CD14-positive monocyte (primary cell): ENCODE data around the gene UBC. TPM values are rescaled to one million over a fixed set of nuclear protein-coding genes. Genes with fewer than 3 reads are reported as not detected.

ENCODE experiments used
- DNase-seq, 3 donors: peaks; one replicate each; pipeline ENCODE4 v3.0.0-alpha.2; 2011 to 2022
- H2AFZ ChIP-seq: 2 replicates; pipeline ENCODE4 v1.6.0; 2012; ENCODE audit warnings: mild to moderate bottlenecking, low read depth, low read length, inconsistent platforms; ENCODE audit not compliant: insufficient read depth, poor library complexity, severe bottlenecking
- H3K27ac ChIP-seq, 2 donors: 1 replicate in 1 of 2; 2 replicates in 1 of 2; pipeline ENCODE4 v1.5.1; 2012 to 2013; ENCODE audit warnings: low read length in 2 of 2, control low read depth in 1 of 2, inconsistent platforms in 1 of 2, low read depth in 1 of 2, mild to moderate bottlenecking in 1 of 2
- H3K27me3 ChIP-seq, 2 donors: one replicate each; pipeline versions ENCODE4 v1.6.0 to v1.6.1; 2011 to 2013; ENCODE audit warnings: low read length in 2 of 2; ENCODE audit not compliant: control insufficient read depth in 2 of 2, insufficient read depth in 2 of 2
- H3K36me3 ChIP-seq, 2 donors: replicated peaks in 1 of 2; 1 replicate in 1 of 2; 2 replicates in 1 of 2; pipeline versions ENCODE4 v1.5.1 to v1.6.1; 2012 to 2013; ENCODE audit warnings: low read length in 2 of 2, control low read depth in 1 of 2, inconsistent platforms in 1 of 2, mild to moderate bottlenecking in 1 of 2; ENCODE audit not compliant: insufficient read depth in 2 of 2, control insufficient read depth in 1 of 2
- H3K4me1 ChIP-seq, 2 donors: 1 replicate in 1 of 2; 2 replicates in 1 of 2; pipeline versions ENCODE4 v1.5.1 to v1.6.1; 2012 to 2013; ENCODE audit warnings: low read length in 2 of 2, control low read depth in 1 of 2, inconsistent platforms in 1 of 2, mild to moderate bottlenecking in 1 of 2, moderate library complexity in 1 of 2; ENCODE audit not compliant: insufficient read depth in 2 of 2, control insufficient read depth in 1 of 2
- H3K4me2 ChIP-seq: replicated peaks from 2 replicates; pipeline ENCODE3; 2012; ENCODE audit warnings: low read length, moderate library complexity, mild to moderate bottlenecking; ENCODE audit not compliant: poor library complexity, severe bottlenecking; ENCODE audit errors: extremely low read depth
- H3K4me3 ChIP-seq, 3 experiments: fragments of 200-600 bp in 1 of 3; sonication (generic) in 1 of 3; replicated peaks in 1 of 3; 1 replicate in 2 of 3; 2 replicates in 1 of 3; pipeline ENCODE4 v1.5.1; 2011 to 2013; ENCODE audit warnings: low read length in 3 of 3, mild to moderate bottlenecking in 3 of 3, control low read depth in 2 of 3, low read depth in 2 of 3, inconsistent platforms in 1 of 3, moderate library complexity in 1 of 3
- H3K79me2 ChIP-seq: 2 replicates; pipeline ENCODE4 v1.6.0; 2012; ENCODE audit warnings: mild to moderate bottlenecking, control low read depth, inconsistent platforms, low read length, moderate library complexity; ENCODE audit not compliant: insufficient read depth
- H3K9ac ChIP-seq: 2 replicates; pipeline ENCODE4 v1.6.0; 2017; ENCODE audit warnings: low read length, mild to moderate bottlenecking; ENCODE audit not compliant: insufficient read depth, poor library complexity, severe bottlenecking
- H3K9me3 ChIP-seq, 2 donors: replicated peaks in 1 of 2; 1 replicate in 1 of 2; 2 replicates in 1 of 2; pipeline versions ENCODE4 v1.5.1 to v1.6.1; 2012 to 2013; ENCODE audit warnings: low read length in 2 of 2, control low read depth in 1 of 2; ENCODE audit not compliant: control insufficient read depth in 1 of 2, insufficient read depth in 1 of 2
- H4K20me1 ChIP-seq: 2 replicates; pipeline ENCODE4 v1.6.0; 2012; ENCODE audit warnings: mild to moderate bottlenecking, low read length, control low read depth, moderate library complexity; ENCODE audit not compliant: insufficient read depth
- H3K27ac Mint-ChIP-seq, 7 donors: one replicate each; pipeline ENCODE4 v1.8.0; 2020; ENCODE audit warnings: mild to moderate bottlenecking in 7 of 7, mixed read lengths in 7 of 7, moderate library complexity in 6 of 7, inconsistent platforms in 2 of 7
- H3K27me3 Mint-ChIP-seq, 3 donors: one replicate each; pipeline ENCODE4 v1.8.0; 2021 to 2022; ENCODE audit warnings: low read depth in 3 of 3, mild to moderate bottlenecking in 3 of 3, mixed read lengths in 3 of 3, moderate library complexity in 3 of 3, inconsistent platforms in 1 of 3
- H3K36me3 Mint-ChIP-seq, 2 donors: one replicate each; pipeline ENCODE4 v1.8.0; 2020; ENCODE audit warnings: mixed read lengths in 2 of 2, inconsistent platforms in 1 of 2, mild to moderate bottlenecking in 1 of 2
- H3K4me1 Mint-ChIP-seq: one replicate; pipeline ENCODE4 v1.8.0; 2020; ENCODE audit warnings: mild to moderate bottlenecking, mixed read lengths
- H3K4me3 Mint-ChIP-seq, 2 donors: one replicate each; pipeline ENCODE4 v1.8.0; 2020; ENCODE audit warnings: mild to moderate bottlenecking in 2 of 2, mixed read lengths in 2 of 2, moderate library complexity in 1 of 2
- H3K9me3 Mint-ChIP-seq, 7 donors: one replicate each; pipeline ENCODE4 v1.8.0; 2020 to 2022; ENCODE audit warnings: mixed read lengths in 7 of 7, mild to moderate bottlenecking in 6 of 7, moderate library complexity in 6 of 7, inconsistent platforms in 2 of 7
- WGBS: methylation state at CpG from one replicate; pipeline ENCODE4 v1.1.5; 2013; ENCODE audit warnings: missing lambda C conversion rate; ENCODE audit not compliant: insufficient coverage; 5-methylcytosine and 5-hydroxymethylcytosine counted together
- intact Hi-C, 2 donors: fragments of 100-400 bp; cut with micrococcal nuclease; formaldehyde crosslinking; loops; one replicate each; pipeline versions ENCODE4 v1.15.0 to v1.15.1; 2023
- polyA plus RNA-seq, 3 donors: library from polyadenylated mRNA; depleted of rRNA in 1 of 3; unstranded in 2 of 3; stranded (reverse) in 1 of 3; fragments of 300-500 nt in 2 of 3; fragments of >200 nt in 1 of 3; fragmentation: Illumina TruSeq in 2 of 3; gene quantifications; 1 replicate in 2 of 3; 2 replicates in 1 of 3; pipeline ENCODE4 v1.2.3, GENCODE V29; 2012 to 2021
- TF ChIP-seq, protein P1 (sequence below): fragments of 200-600 bp; IDR thresholded peaks from one replicate; pipeline ENCODE4 v1.8.0; 2022; ENCODE audit warnings: antibody characterized with exemption, mild to moderate bottlenecking

UBC gene
- polyA plus RNA-seq, 3 donors = 969 to 11,097 (median 1,385) TPM

DNA sequence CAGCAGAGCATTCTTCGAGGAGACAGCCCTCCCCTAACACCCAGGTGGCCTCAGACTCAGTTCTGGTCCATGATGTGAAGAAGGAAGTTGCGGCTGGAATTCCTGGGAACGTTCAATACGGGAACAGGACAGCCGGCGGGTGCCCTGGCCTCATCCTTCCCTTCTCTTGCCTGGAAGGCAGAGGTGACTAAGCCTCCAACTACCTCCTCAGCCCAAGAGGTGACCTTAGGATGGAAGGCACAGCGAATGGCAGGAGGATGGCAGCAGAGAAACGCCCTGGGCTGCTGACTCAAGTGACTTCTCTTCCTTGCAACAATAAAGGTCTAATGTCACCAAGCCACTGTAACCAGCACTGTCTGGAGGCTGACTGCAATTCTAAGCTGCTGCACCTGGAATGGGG lies 38.4 kb upstream of the UBC start:
- intact Hi-C loops = no loop called here
- Histone ChIP-seq H4K20me1 (no peaks in the 10 kb centered on the region), H3K4me3 (no peak overlapping the region), H3K9me3 (no peaks in the 10 kb centered on the region), H3K27me3 (no peaks in the 10 kb centered on the region), H3K4me2 (no peak overlapping the region), H3K79me2 (no peaks in the 10 kb centered on the region), H3K4me1 (no peaks in the 10 kb centered on the region), H3K9ac (no peak overlapping the region), H3K27ac (no peak overlapping the region), H3K36me3 (peaks cover 83 to 92% of the 10 kb centered on the region in 2 donors), H2AFZ (no peak overlapping the region)
- DNase-seq = no peak
- peaks cover 72 to 94% of the 10 kb centered on the region in 2 donors for H3K36me3 Mint-ChIP-seq
- TF ChIP-seq, protein P1, sequence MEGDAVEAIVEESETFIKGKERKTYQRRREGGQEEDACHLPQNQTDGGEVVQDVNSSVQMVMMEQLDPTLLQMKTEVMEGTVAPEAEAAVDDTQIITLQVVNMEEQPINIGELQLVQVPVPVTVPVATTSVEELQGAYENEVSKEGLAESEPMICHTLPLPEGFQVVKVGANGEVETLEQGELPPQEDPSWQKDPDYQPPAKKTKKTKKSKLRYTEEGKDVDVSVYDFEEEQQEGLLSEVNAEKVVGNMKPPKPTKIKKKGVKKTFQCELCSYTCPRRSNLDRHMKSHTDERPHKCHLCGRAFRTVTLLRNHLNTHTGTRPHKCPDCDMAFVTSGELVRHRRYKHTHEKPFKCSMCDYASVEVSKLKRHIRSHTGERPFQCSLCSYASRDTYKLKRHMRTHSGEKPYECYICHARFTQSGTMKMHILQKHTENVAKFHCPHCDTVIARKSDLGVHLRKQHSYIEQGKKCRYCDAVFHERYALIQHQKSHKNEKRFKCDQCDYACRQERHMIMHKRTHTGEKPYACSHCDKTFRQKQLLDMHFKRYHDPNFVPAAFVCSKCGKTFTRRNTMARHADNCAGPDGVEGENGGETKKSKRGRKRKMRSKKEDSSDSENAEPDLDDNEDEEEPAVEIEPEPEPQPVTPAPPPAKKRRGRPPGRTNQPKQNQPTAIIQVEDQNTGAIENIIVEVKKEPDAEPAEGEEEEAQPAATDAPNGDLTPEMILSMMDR = no peak
- WGBS = 80% methylated on average over 2 of the region's 8 CpGs
- peaks cover 0 to 2% (median 0%) of the 10 kb centered on the region in 3 donors for H3K27me3 Mint-ChIP-seq
- no peaks in the 10 kb centered on the region for H3K4me1 Mint-ChIP-seq
- H3K27ac Mint-ChIP-seq = peak overlapping the region in 1 of 7 donors; percentile 54
- H3K9me3 Mint-ChIP-seq = peaks cover 0 to 2% (median 0%) of the 10 kb centered on the region in 7 donors
- no peak overlapping the region for H3K4me3 Mint-ChIP-seq

DNA sequence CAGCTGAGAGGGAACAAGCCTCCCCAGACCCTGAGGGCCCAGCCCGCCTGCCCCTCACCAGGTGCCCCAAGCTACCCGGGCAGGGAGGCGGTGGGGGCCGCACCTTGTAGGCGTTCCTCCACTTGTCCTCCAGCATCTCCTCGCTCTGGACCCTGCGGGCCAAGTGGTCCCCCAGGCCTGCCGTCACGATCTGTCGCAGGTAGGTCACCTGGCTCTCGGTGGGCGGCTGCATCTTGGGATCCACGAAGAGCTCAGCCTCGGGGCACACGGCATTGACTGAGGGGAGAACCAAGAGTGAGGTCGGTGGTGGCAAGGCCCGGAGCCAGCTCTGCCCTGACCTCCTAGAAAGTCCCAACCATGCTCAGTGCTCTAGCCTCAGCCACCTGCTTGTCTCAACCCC lies 37.8 kb upstream of the UBC start:
- TF ChIP-seq, protein P1 = no peak
- Histone ChIP-seq H3K9me3 (no peaks in the 10 kb centered on the region), H3K4me2 (no peak overlapping the region), H3K79me2 (no peaks in the 10 kb centered on the region), H3K27ac (no peak overlapping the region), H3K4me1 (no peaks in the 10 kb centered on the region), H3K4me3 (no peak overlapping the region), H4K20me1 (no peaks in the 10 kb centered on the region), H3K9ac (no peak overlapping the region), H3K36me3 (peaks cover 87 to 95% of the 10 kb centered on the region in 2 donors), H3K27me3 (no peaks in the 10 kb centered on the region), H2AFZ (no peak overlapping the region)
- Mint-ChIP-seq H3K36me3 (peaks cover 73 to 94% of the 10 kb centered on the region in 2 donors), H3K4me3 (no peak overlapping the region), H3K27me3 (peaks cover 0 to 2% (median 0%) of the 10 kb centered on the region in 3 donors), H3K9me3 (peaks cover 0 to 2% (median 0%) of the 10 kb centered on the region in 7 donors), H3K4me1 (no peaks in the 10 kb centered on the region), H3K27ac (no peak overlapping the region)
- WGBS = 95% methylated on average over 11 of the region's 17 CpGs
- DNase-seq = no peak
- intact Hi-C loops = no loop called here
